ENCODE data around the gene GMPPB. TPM values are rescaled to one million over a fixed set of nuclear protein-coding genes. Genes with fewer than 3 reads are reported as not detected.
A peak's percentile ranks its signal among the peaks of the same experiment; 100 is the strongest.

The GMPPB gene
- polyA plus RNA-seq, 3 donors = 14.7 to 17.6 (median 17.6) TPM

DNA sequence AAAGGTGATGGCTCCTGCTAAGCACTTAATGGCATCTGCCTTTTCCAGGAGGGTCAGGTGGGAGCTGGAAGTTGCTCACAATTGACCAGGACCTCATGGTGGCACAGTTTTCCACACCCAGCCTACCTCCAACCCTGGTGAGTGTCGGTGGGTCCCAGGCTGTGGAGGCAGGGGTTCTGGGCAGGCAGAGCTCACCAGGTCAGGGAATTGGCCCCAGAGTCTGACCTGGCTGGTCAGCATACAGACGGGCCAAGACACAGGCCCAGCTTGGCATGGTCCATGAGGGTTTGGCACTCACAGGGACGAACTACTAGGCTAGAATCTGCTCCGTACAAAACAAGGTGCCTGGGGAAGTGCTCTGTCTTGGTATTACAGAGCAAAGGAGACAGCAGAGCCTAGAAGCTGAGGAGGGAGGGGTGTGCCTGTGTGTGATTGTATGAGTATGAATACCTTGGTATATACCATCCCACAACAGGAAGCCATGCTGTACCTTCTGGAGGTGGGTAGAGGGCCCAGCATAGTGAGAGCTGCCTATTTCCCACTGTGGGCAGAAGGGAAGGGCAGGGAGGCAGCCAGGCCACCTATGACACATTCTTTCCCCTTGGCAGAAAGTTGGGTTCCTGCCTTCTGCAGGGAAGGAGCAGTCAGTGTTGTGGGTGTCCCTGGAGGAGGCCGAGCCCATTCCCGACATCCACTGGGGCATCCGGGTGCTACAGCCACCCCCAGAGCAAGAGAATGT lies 43.1 kb downstream of the GMPPB start:
- Histone ChIP-seq H3K36me3 (replicated peaks in 1 of 2; ENCODE audit: control insufficient read depth in 1 of 2, insufficient read depth in 2 of 2, low read length in 2 of 2) (peaks cover 82 to 91% of the 10 kb centered on the region in 2 donors), H3K79me2 (ENCODE audit: insufficient read depth, low read length) (no peaks in the 10 kb centered on the region), H3K4me1 (ENCODE audit: control insufficient read depth in 1 of 2, insufficient read depth in 2 of 2, low read length in 2 of 2) (no peaks in the 10 kb centered on the region), H3K27ac (ENCODE audit: low read depth in 1 of 2, low read length in 2 of 2) (no peak overlapping the region), H4K20me1 (ENCODE audit: insufficient read depth, low read length) (peaks cover 6% of the 10 kb centered on the region), H3K4me2 (replicated peaks; ENCODE audit: extremely low read depth, low read length, poor library complexity, severe bottlenecking) (no peak overlapping the region), H3K4me3 (replicated peaks in 1 of 3; ENCODE audit: low read depth in 2 of 3, low read length in 3 of 3) (no peak overlapping the region), H3K27me3 (ENCODE audit: control insufficient read depth in 2 of 2, insufficient read depth in 2 of 2, low read length in 2 of 2) (peaks cover 0 to 7% of the 10 kb centered on the region in 2 donors), H3K9me3 (replicated peaks in 1 of 2; ENCODE audit: control insufficient read depth in 1 of 2, insufficient read depth in 1 of 2, low read length in 2 of 2) (no peaks in the 10 kb centered on the region), H2AFZ (ENCODE audit: insufficient read depth, low read depth, low read length, poor library complexity, severe bottlenecking) (no peak overlapping the region), H3K9ac (ENCODE audit: insufficient read depth, low read length, poor library complexity, severe bottlenecking) (no peak overlapping the region)
- WGBS (ENCODE audit: insufficient coverage) = 85% methylated on average over 4 of the region's 7 CpGs
- Mint-ChIP-seq H3K36me3 (peaks cover 87 to 96% of the 10 kb centered on the region in 2 donors), H3K27ac (peak overlapping the region in 3 of 7 donors; percentile 5 to 44 (median 16)), H3K27me3 (ENCODE audit: low read depth in 3 of 3) (peaks cover 5 to 10% (median 9%) of the 10 kb centered on the region in 3 donors), H3K9me3 (peaks cover 0 to 4% (median 0%) of the 10 kb centered on the region in 7 donors), H3K4me3 (no peak overlapping the region), H3K4me1 (peaks cover 7% of the 10 kb centered on the region)
- intact Hi-C loops (cut with micrococcal nuclease) = no loop called here
- TF ChIP-seq, protein P1, sequence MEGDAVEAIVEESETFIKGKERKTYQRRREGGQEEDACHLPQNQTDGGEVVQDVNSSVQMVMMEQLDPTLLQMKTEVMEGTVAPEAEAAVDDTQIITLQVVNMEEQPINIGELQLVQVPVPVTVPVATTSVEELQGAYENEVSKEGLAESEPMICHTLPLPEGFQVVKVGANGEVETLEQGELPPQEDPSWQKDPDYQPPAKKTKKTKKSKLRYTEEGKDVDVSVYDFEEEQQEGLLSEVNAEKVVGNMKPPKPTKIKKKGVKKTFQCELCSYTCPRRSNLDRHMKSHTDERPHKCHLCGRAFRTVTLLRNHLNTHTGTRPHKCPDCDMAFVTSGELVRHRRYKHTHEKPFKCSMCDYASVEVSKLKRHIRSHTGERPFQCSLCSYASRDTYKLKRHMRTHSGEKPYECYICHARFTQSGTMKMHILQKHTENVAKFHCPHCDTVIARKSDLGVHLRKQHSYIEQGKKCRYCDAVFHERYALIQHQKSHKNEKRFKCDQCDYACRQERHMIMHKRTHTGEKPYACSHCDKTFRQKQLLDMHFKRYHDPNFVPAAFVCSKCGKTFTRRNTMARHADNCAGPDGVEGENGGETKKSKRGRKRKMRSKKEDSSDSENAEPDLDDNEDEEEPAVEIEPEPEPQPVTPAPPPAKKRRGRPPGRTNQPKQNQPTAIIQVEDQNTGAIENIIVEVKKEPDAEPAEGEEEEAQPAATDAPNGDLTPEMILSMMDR (IDR thresholded peaks at IDR 0.05) = no peak
- no peak for DNase-seq

DNA sequence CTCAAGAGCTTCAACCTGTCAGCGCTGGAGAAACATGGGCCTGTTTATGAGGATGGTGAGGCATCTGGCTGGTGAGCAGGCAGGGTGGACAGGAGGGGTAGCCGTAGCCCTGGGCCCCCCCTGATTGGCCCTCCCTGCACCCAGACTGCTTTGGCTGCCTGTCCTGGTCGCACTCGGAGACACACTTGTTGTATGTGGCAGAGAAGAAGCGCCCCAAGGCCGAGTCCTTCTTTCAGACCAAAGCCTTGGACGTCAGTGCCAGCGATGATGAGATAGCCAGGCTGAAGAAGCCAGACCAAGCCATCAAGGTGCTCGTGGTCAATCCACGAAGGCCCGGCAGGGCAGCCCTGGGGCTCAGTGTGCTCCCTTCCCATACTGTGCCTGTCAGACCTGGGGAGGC lies 47.8 kb downstream of the GMPPB start:
- H3K27me3 Mint-ChIP-seq (ENCODE audit: low read depth in 3 of 3) = peaks cover 1 to 3% (median 2%) of the 10 kb centered on the region in 3 donors
- Histone ChIP-seq H3K9me3 (replicated peaks in 1 of 2; ENCODE audit: control insufficient read depth in 1 of 2, insufficient read depth in 1 of 2, low read length in 2 of 2) (peaks cover 0 to 6% of the 10 kb centered on the region in 2 donors), H3K27ac (ENCODE audit: low read depth in 1 of 2, low read length in 2 of 2) (no peak overlapping the region), H3K36me3 (replicated peaks in 1 of 2; ENCODE audit: control insufficient read depth in 1 of 2, insufficient read depth in 2 of 2, low read length in 2 of 2) (peaks cover 54% of the 10 kb centered on the region in 2 donors), H3K27me3 (ENCODE audit: control insufficient read depth in 2 of 2, insufficient read depth in 2 of 2, low read length in 2 of 2) (no peaks in the 10 kb centered on the region), H4K20me1 (ENCODE audit: insufficient read depth, low read length) (peaks cover 26% of the 10 kb centered on the region), H3K4me1 (ENCODE audit: control insufficient read depth in 1 of 2, insufficient read depth in 2 of 2, low read length in 2 of 2) (peaks cover 17 to 21% of the 10 kb centered on the region in 2 donors), H2AFZ (ENCODE audit: insufficient read depth, low read depth, low read length, poor library complexity, severe bottlenecking) (no peak overlapping the region), H3K4me2 (replicated peaks; ENCODE audit: extremely low read depth, low read length, poor library complexity, severe bottlenecking) (no peak overlapping the region), H3K4me3 (replicated peaks in 1 of 3; ENCODE audit: low read depth in 2 of 3, low read length in 3 of 3) (no peak overlapping the region), H3K79me2 (ENCODE audit: insufficient read depth, low read length) (peaks cover 13% of the 10 kb centered on the region), H3K9ac (ENCODE audit: insufficient read depth, low read length, poor library complexity, severe bottlenecking) (no peak overlapping the region)
- TF ChIP-seq, protein P1 (IDR thresholded peaks at IDR 0.05) = no peak
- peaks cover 0 to 10% (median 3%) of the 10 kb centered on the region in 7 donors for H3K9me3 Mint-ChIP-seq
- H3K36me3 Mint-ChIP-seq = peaks cover 48 to 55% of the 10 kb centered on the region in 2 donors
- DNase-seq = no peak
- intact Hi-C loops (cut with micrococcal nuclease) = loop anchor here (10.0 kb wide), 1 partner anchor 49 kb away; the partner anchor contains the start of gene GMPPB (in 2 of the 2)
- 99% methylated on average over 11 of the region's 11 CpGs for WGBS (ENCODE audit: insufficient coverage)
- H3K27ac Mint-ChIP-seq = peak overlapping the region in 1 of 7 donors; percentile 74
- no peak overlapping the region for H3K4me3 Mint-ChIP-seq
- H3K4me1 Mint-ChIP-seq = peaks cover 28% of the 10 kb centered on the region

All from CD14-positive monocyte (primary cell).